ENCODE data around the gene BHMT.

The BHMT gene

GRCh38 chr5:79091064-79091463, 20.5 kb upstream of the BHMT start:
- H3K4me1 ChIP-seq (ENCODE audit: control insufficient read depth, insufficient read depth, low read length) = peaks cover 5% of the 10 kb centered on the region
- H3K27me3 ChIP-seq (ENCODE audit: control insufficient read depth, insufficient read depth, low read length) = peaks cover 2% of the 10 kb centered on the region
- no peak overlapping the region for H3K9ac ChIP-seq (ENCODE audit: low read length)

GRCh38 chr5:79093762-79094161, 17.8 kb upstream of the BHMT start:
- Histone ChIP-seq H3K9ac (ENCODE audit: low read length) (no peak overlapping the region), H3K4me3 (ENCODE audit: low read length) (no peak overlapping the region), H3K27me3 (ENCODE audit: control insufficient read depth, insufficient read depth, low read length) (peaks cover 2% of the 10 kb centered on the region), H3K27ac (ENCODE audit: low read depth, low read length) (no peak overlapping the region), H3K4me1 (ENCODE audit: control insufficient read depth, insufficient read depth, low read length) (peaks cover 5% of the 10 kb centered on the region), H3K36me3 (ENCODE audit: control insufficient read depth, insufficient read depth, low read length) (no peaks in the 10 kb centered on the region)

More at GRCh38 chr5:79091064-79091463, 20.5 kb upstream of the BHMT start:
- H3K4me3 ChIP-seq (ENCODE audit: low read length) = no peak overlapping the region
- H3K27ac ChIP-seq (ENCODE audit: low read depth, low read length) = no peak overlapping the region
- H3K36me3 ChIP-seq (ENCODE audit: control insufficient read depth, insufficient read depth, low read length) = no peaks in the 10 kb centered on the region

- Histone ChIP-seq H3K27ac (ENCODE audit: low read depth, low read length) (no peak overlapping the region), H3K36me3 (ENCODE audit: control insufficient read depth, insufficient read depth, low read length) (no peaks in the 10 kb centered on the region), H3K4me3 (ENCODE audit: low read length) (no peak overlapping the region), H3K4me1 (ENCODE audit: control insufficient read depth, insufficient read depth, low read length) (peaks cover 5% of the 10 kb centered on the region), H3K9ac (ENCODE audit: low read length) (no peak overlapping the region), H3K27me3 (ENCODE audit: control insufficient read depth, insufficient read depth, low read length) (no peaks in the 10 kb centered on the region)
Observed at GRCh38 chr5:79105868-79106267, 5.7 kb upstream of the BHMT start.

GRCh38 chr5:79107020-79107796, 4.4 kb upstream of the BHMT start:
- Histone ChIP-seq H3K27ac (ENCODE audit: low read depth, low read length) (no peak overlapping the region), H3K36me3 (ENCODE audit: control insufficient read depth, insufficient read depth, low read length) (no peaks in the 10 kb centered on the region), H3K4me3 (ENCODE audit: low read length) (no peak overlapping the region), H3K4me1 (ENCODE audit: control insufficient read depth, insufficient read depth, low read length) (peaks cover 5% of the 10 kb centered on the region), H3K27me3 (ENCODE audit: control insufficient read depth, insufficient read depth, low read length) (peaks cover 6% of the 10 kb centered on the region), H3K9ac (ENCODE audit: low read length) (no peak overlapping the region)

GRCh38 chr5:79108086-79108485, 3.5 kb upstream of the BHMT start:
- H3K4me3 ChIP-seq (ENCODE audit: low read length) = no peak overlapping the region
- no peak overlapping the region for H3K27ac ChIP-seq (ENCODE audit: low read depth, low read length)
- peaks cover 5% of the 10 kb centered on the region for H3K4me1 ChIP-seq (ENCODE audit: control insufficient read depth, insufficient read depth, low read length)
- no peak overlapping the region for H3K9ac ChIP-seq (ENCODE audit: low read length)
- no peaks in the 10 kb centered on the region for H3K36me3 ChIP-seq (ENCODE audit: control insufficient read depth, insufficient read depth, low read length)
- peaks cover 6% of the 10 kb centered on the region for H3K27me3 ChIP-seq (ENCODE audit: control insufficient read depth, insufficient read depth, low read length)

GRCh38 chr5:79108792-79109191, 2.8 kb upstream of the BHMT start:
- Histone ChIP-seq H3K4me3 (ENCODE audit: low read length) (no peak overlapping the region), H3K27me3 (ENCODE audit: control insufficient read depth, insufficient read depth, low read length) (peaks cover 6% of the 10 kb centered on the region), H3K9ac (ENCODE audit: low read length) (no peak overlapping the region), H3K36me3 (ENCODE audit: control insufficient read depth, insufficient read depth, low read length) (no peaks in the 10 kb centered on the region), H3K27ac (ENCODE audit: low read depth, low read length) (no peak overlapping the region), H3K4me1 (ENCODE audit: control insufficient read depth, insufficient read depth, low read length) (peaks cover 5% of the 10 kb centered on the region)

GRCh38 chr5:79109527-79110492, 1.8 kb upstream of the BHMT start:
- Histone ChIP-seq H3K27me3 (ENCODE audit: control insufficient read depth, insufficient read depth, low read length) (peaks cover 6% of the 10 kb centered on the region), H3K36me3 (ENCODE audit: control insufficient read depth, insufficient read depth, low read length) (no peaks in the 10 kb centered on the region), H3K4me3 (ENCODE audit: low read length) (no peak overlapping the region), H3K9ac (ENCODE audit: low read length) (no peak overlapping the region), H3K27ac (ENCODE audit: low read depth, low read length) (no peak overlapping the region), H3K4me1 (ENCODE audit: control insufficient read depth, insufficient read depth, low read length) (peaks cover 5% of the 10 kb centered on the region)

GRCh38 chr5:79111960-79112702, 522 bp downstream of the BHMT start:
- no peak overlapping the region for H3K9ac ChIP-seq (ENCODE audit: low read length)
- no peak overlapping the region for H3K27ac ChIP-seq (ENCODE audit: low read depth, low read length)

GRCh38 chr5:79112703-79113058, 1.1 kb downstream of the BHMT start:
- H3K9ac ChIP-seq (ENCODE audit: low read length) = no peak overlapping the region
- H3K4me3 ChIP-seq (ENCODE audit: low read length) = no peak overlapping the region
- no peaks in the 10 kb centered on the region for H3K36me3 ChIP-seq (ENCODE audit: control insufficient read depth, insufficient read depth, low read length)
- H3K27ac ChIP-seq (ENCODE audit: low read depth, low read length) = no peak overlapping the region
- peaks cover 6% of the 10 kb centered on the region for H3K27me3 ChIP-seq (ENCODE audit: control insufficient read depth, insufficient read depth, low read length)
- peaks cover 4% of the 10 kb centered on the region for H3K4me1 ChIP-seq (ENCODE audit: control insufficient read depth, insufficient read depth, low read length)

More at GRCh38 chr5:79111960-79112702, 522 bp downstream of the BHMT start:
- no peak overlapping the region for H3K4me3 ChIP-seq (ENCODE audit: low read length)
- peaks cover 6% of the 10 kb centered on the region for H3K27me3 ChIP-seq (ENCODE audit: control insufficient read depth, insufficient read depth, low read length)
- no peaks in the 10 kb centered on the region for H3K36me3 ChIP-seq (ENCODE audit: control insufficient read depth, insufficient read depth, low read length)
- peaks cover 5% of the 10 kb centered on the region for H3K4me1 ChIP-seq (ENCODE audit: control insufficient read depth, insufficient read depth, low read length)

- Histone ChIP-seq H3K4me3 (ENCODE audit: low read length) (no peak overlapping the region), H3K27me3 (ENCODE audit: control insufficient read depth, insufficient read depth, low read length) (no peaks in the 10 kb centered on the region), H3K27ac (ENCODE audit: low read depth, low read length) (no peak overlapping the region), H3K9ac (ENCODE audit: low read length) (no peak overlapping the region), H3K36me3 (ENCODE audit: control insufficient read depth, insufficient read depth, low read length) (no peaks in the 10 kb centered on the region), H3K4me1 (ENCODE audit: control insufficient read depth, insufficient read depth, low read length) (peaks cover 2% of the 10 kb centered on the region)
Observed at GRCh38 chr5:79119486-79119885, 7.9 kb downstream of the BHMT start.

GRCh38 chr5:79120221-79120620, 8.6 kb downstream of the BHMT start:
- Histone ChIP-seq H3K27me3 (ENCODE audit: control insufficient read depth, insufficient read depth, low read length) (no peaks in the 10 kb centered on the region), H3K4me1 (ENCODE audit: control insufficient read depth, insufficient read depth, low read length) (peaks cover 2% of the 10 kb centered on the region), H3K27ac (ENCODE audit: low read depth, low read length) (no peak overlapping the region), H3K36me3 (ENCODE audit: control insufficient read depth, insufficient read depth, low read length) (no peaks in the 10 kb centered on the region), H3K4me3 (ENCODE audit: low read length) (no peak overlapping the region), H3K9ac (ENCODE audit: low read length) (no peak overlapping the region)

- Histone ChIP-seq H3K36me3 (ENCODE audit: control insufficient read depth, insufficient read depth, low read length) (no peaks in the 10 kb centered on the region), H3K4me1 (ENCODE audit: control insufficient read depth, insufficient read depth, low read length) (peaks cover 2% of the 10 kb centered on the region), H3K27ac (ENCODE audit: low read depth, low read length) (no peak overlapping the region), H3K9ac (ENCODE audit: low read length) (no peak overlapping the region), H3K4me3 (ENCODE audit: low read length) (no peak overlapping the region), H3K27me3 (ENCODE audit: control insufficient read depth, insufficient read depth, low read length) (no peaks in the 10 kb centered on the region)
Observed at GRCh38 chr5:79122973-79123372, 11.4 kb downstream of the BHMT start.
